Kidney epithelial cell (primary cell): Measurements from ENCODE around the gene C1QTNF2. TPM values are rescaled to one million over a fixed set of nuclear protein-coding genes. Genes with fewer than 3 reads are reported as not detected.

Experiments
- DNase-seq: peaks from one replicate; pipeline ENCODE4 v3.0.0-alpha.2; 2010; ENCODE audit warnings: low read depth
- H3K27me3 ChIP-seq: 2 replicates; pipeline ENCODE4 v1.6.0; 2011; ENCODE audit warnings: low read length; ENCODE audit not compliant: control insufficient read depth, insufficient read depth
- H3K36me3 ChIP-seq: 2 replicates; pipeline ENCODE4 v1.5.1; 2011; ENCODE audit warnings: low read length; ENCODE audit not compliant: control insufficient read depth, insufficient read depth
- H3K4me3 ChIP-seq: 2 replicates; pipeline ENCODE4 v1.5.1; 2011; ENCODE audit warnings: low read depth, mild to moderate bottlenecking, control low read depth, low read length
- total RNA-seq: library from RNA; depleted of rRNA; stranded (reverse); fragments of >200 nt; gene quantifications from 2 replicates; pipeline ENCODE4 v1.2.3, GENCODE V29; 2015
- TF ChIP-seq, protein P1 (sequence below): IDR thresholded peaks from 2 replicates; pipeline ENCODE4 v1.5.1; 2011; ENCODE audit warnings: mild to moderate bottlenecking, moderate library complexity, low read length, control low read depth, inconsistent platforms; ENCODE audit not compliant: insufficient read depth, poor library complexity, severe bottlenecking

Gene C1QTNF2
- total RNA-seq, 1 donor from 2014 or later, result not detected

DNA sequence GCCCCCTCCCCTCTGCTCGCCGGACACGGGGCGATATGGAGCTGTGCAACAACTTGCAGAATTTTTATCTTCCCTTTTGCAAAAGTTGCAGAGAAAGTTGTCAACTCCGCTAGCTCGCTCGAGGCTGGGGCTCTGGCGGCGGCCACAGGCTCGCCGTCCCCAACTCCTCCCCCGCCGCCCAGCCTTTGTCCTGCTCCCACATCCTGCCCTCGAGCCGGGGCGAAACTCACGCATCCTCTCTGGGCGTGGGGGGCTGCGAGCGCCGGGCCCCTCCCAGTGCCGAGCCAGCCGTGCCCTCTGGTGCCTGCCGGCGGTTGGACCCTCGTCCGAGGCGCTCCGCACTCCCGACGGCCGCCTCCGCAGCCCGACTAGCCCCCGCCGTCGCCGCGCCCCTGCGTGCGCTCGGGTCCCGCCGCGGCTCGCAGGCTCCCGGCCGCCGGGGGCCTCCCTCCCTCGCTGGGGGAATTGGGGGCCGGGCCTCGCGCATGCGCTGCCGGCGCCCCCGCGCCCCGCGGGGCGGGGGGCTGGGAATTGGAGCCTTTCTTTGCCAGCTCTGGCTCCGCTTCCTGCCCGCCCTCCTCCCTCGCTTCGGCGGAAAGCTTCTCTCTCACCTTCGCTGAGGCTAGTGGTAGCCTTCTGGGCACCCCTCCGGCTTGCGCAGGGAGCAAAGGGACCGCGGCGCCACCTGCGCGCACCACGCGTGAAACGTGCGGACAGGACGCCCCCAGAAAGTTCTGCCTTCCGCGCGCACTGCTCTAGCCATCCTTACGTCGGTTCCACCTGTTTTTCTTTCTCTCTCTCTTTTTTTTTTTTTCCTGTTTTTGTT, 58.1 kb downstream of the C1QTNF2 start, which contains the start of gene CCNJL:
Gene CCNJL (minus strand): TSS at position 431 of the 826 bp plus-strand sequence. CDS start 641 bp downstream, outside the sequence.
- no peak for DNase-seq
- TF ChIP-seq, protein P1, sequence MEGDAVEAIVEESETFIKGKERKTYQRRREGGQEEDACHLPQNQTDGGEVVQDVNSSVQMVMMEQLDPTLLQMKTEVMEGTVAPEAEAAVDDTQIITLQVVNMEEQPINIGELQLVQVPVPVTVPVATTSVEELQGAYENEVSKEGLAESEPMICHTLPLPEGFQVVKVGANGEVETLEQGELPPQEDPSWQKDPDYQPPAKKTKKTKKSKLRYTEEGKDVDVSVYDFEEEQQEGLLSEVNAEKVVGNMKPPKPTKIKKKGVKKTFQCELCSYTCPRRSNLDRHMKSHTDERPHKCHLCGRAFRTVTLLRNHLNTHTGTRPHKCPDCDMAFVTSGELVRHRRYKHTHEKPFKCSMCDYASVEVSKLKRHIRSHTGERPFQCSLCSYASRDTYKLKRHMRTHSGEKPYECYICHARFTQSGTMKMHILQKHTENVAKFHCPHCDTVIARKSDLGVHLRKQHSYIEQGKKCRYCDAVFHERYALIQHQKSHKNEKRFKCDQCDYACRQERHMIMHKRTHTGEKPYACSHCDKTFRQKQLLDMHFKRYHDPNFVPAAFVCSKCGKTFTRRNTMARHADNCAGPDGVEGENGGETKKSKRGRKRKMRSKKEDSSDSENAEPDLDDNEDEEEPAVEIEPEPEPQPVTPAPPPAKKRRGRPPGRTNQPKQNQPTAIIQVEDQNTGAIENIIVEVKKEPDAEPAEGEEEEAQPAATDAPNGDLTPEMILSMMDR, result no peak
- H3K27me3 ChIP-seq, result no peaks in the 10 kb centered on the region
- H3K36me3 ChIP-seq, result no peaks in the 10 kb centered on the region
- peak within 1 kb of the TSS; percentile 53 for H3K4me3 ChIP-seq

DNA sequence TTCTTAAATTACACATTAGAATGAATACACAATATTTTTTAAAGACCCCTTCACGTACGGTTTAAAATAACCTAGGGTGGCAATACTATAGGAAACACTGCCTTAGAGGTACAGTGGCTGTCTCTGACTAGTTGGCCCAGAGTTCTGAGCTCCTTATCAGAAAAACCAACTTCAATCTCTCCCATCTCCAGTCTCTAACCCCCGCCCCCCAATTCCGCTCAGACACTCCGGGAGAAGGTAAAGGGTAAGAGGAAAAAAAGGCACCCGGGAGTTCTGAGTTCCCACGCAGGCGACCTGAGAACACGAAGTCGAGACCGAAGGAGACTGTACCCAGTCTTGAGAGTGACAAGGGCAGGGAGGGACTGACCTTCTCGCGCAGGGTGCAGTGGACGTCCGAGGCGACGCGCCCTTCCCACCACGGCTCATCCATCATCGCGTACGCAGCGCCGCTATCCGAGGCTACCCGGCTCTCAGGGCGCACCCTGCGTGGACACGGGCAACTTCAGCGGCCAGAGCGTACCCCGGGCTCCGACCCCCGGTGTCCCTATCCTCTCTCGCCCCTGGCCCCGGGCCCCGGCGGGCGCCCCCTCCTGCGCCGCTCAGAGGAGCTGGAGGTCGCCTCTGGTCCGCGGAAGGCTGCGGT, 58.8 kb downstream of the C1QTNF2 start:
- H3K4me3 ChIP-seq, result peak overlapping the region; percentile 53
- no peaks in the 10 kb centered on the region for H3K27me3 ChIP-seq
- H3K36me3 ChIP-seq, result no peaks in the 10 kb centered on the region
- TF ChIP-seq, protein P1, result no peak
- no peak for DNase-seq

DNA sequence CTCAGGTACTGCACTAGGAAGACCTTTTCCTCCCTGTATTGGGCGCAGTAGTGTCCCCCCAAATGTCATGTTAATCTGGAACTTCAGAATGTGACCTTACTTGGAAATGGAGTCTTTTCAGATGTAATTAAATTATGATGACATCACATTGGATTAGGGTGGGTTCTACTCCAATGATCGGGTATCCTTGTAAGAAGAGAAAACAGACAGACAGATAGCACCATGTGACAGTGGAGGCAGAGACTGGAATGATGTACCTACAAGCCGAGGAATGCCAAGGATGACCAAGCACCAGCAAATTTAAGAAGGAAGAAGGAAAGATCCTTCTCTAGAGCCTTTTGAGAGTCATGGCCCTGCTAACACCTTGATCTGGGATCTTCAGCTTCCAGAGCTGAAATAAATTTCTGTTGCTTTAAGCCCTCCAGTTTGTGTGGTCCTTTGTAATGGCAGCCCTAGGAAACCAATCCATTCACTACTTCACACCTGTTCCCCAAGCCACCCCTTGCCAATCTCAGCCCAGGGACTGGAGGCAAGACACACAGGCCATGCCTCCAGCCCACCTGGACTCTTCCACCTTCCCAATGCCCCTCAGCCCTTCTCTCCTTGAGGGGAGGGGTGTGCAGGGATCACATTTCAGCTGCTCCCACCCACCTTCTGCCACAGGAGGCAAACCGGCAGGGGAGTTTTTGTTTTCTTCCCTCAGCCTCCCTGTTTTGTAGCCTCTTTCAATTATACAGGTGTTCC, 59.7 kb downstream of the C1QTNF2 start:
- TF ChIP-seq, protein P1, result no peak
- H3K36me3 ChIP-seq, result no peaks in the 10 kb centered on the region
- H3K27me3 ChIP-seq, result no peaks in the 10 kb centered on the region
- H3K4me3 ChIP-seq, result no peak overlapping the region
- DNase-seq, result no peak

DNA sequence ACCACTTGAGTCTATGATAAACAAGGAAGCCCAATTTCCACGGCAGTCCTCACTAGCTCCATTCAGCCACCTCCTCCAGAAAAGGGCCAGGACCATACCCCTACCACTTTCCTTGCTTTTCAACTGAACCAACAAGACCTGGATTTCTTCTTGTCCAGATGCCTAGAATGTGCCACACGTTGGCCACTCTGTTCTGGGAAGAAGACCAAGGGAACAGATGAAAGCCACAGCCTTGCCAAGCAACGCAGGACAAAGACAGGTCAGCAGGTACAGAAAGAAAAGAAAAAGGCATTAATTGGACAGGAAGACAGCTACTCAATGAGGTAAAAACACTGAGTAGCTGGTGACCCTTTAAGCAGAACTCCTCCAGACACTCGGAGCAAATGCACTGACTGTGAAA, 60.3 kb downstream of the C1QTNF2 start:
- no peak for DNase-seq
- TF ChIP-seq, protein P1, result no peak
- Histone ChIP-seq H3K36me3 (no peaks in the 10 kb centered on the region), H3K27me3 (no peaks in the 10 kb centered on the region), H3K4me3 (no peak overlapping the region)

DNA sequence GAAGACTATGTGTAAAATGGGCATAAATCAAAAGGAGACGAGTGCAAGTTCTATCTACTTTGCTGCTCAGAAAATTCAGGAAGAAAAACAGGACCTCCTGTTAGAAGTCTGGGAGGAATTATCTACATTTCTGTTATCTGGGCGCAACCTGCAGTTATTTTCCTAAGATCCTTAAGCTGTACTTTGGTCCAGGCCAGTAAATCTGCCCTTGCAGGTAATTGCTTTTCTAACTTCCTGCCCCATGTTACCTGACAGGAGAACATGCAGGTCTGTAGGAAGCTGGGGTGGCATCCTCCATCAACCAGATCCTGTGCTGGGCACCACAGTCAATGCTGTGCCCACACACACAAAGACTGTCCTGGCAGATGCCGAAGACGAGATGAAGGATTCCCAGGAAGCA, 63.7 kb downstream of the C1QTNF2 start:
- H3K4me3 ChIP-seq, result no peak overlapping the region

More for the DNA sequence above, 63.7 kb downstream of the C1QTNF2 start:
- H3K36me3 ChIP-seq, result no peaks in the 10 kb centered on the region
- H3K27me3 ChIP-seq, result no peaks in the 10 kb centered on the region
- no peak for DNase-seq
- TF ChIP-seq, protein P1, result no peak
